WTC11 (cell line): Measurements from ENCODE around the gene SLC2A9. TPM values are rescaled to one million over a fixed set of nuclear protein-coding genes. Genes with fewer than 3 reads are reported as not detected.

Experiments
- ATAC-seq: fragments of 200-7000 bp; cut with Tn5 transposase; 2 replicates; pipeline ENCODE4 v1.10.0; 2021; ENCODE audit warnings: mild to moderate bottlenecking, moderate library complexity
- CTCF ChIA-PET: fragments of 300-600 bp; sonication (Branson Sonifier 250); formaldehyde crosslinking; loops from one replicate; lab custom pipeline; 2021; ENCODE audit warnings: antibody characterized with exemption; lab: Charles Lee
- POLR2A ChIA-PET: fragments of 350-600 bp; sonication (Branson Sonifier 250); formaldehyde crosslinking; loops from one replicate; lab custom pipeline; 2021; ENCODE audit warnings: antibody characterized with exemption; lab: Charles Lee
- DNase-seq: peaks from one replicate; pipeline ENCODE4 v3.0.0; 2021; ENCODE audit warnings: low spot score
- H3K27ac Mint-ChIP-seq: 2 replicates; pipeline ENCODE4 v1.8.0; 2021; ENCODE audit warnings: mixed read lengths
- H3K27me3 Mint-ChIP-seq: 2 replicates; pipeline ENCODE4 v1.8.0; 2021; ENCODE audit warnings: low read depth, mild to moderate bottlenecking, moderate library complexity, mixed read lengths
- H3K36me3 Mint-ChIP-seq: 2 replicates; pipeline ENCODE4 v1.8.0; 2021; ENCODE audit warnings: mixed read lengths
- H3K4me1 Mint-ChIP-seq: 2 replicates; pipeline ENCODE4 v1.8.0; 2022; ENCODE audit warnings: mixed read lengths
- H3K4me3 Mint-ChIP-seq: 2 replicates; pipeline ENCODE4 v1.8.0; 2021; ENCODE audit warnings: mild to moderate bottlenecking, moderate library complexity, mixed read lengths
- H3K9me3 Mint-ChIP-seq: 2 replicates; pipeline ENCODE4 v1.8.0; 2021; ENCODE audit warnings: mixed read lengths
- ATF2 ChIP-seq: sonication (generic); formaldehyde crosslinking; IDR thresholded peaks from 2 replicates; pipeline ENCODE4 v1.8.1; 2022; ENCODE audit warnings: low read depth, missing genetic modification reagents, borderline replicate concordance
- CBFB ChIP-seq: sonication (generic); formaldehyde crosslinking; IDR thresholded peaks from 2 replicates; pipeline ENCODE4 v1.8.1; 2022; ENCODE audit warnings: mild to moderate bottlenecking, low read depth, missing genetic modification reagents
- CTCF ChIP-seq: fragments of 200-600 bp; IDR thresholded peaks from 2 replicates; pipeline ENCODE4 v1.8.0; 2022; ENCODE audit warnings: antibody characterized with exemption
- E2F1 ChIP-seq: sonication (generic); formaldehyde crosslinking; IDR thresholded peaks from 2 replicates; pipeline ENCODE4 v1.8.0; 2022; ENCODE audit warnings: mild to moderate bottlenecking, missing genetic modification reagents
- GABPB1 ChIP-seq: sonication (generic); formaldehyde crosslinking; IDR thresholded peaks from 2 replicates; pipeline ENCODE4 v1.8.1; 2023; ENCODE audit warnings: mild to moderate bottlenecking, missing genetic modification reagents
- IRF2 ChIP-seq: sonication (generic); formaldehyde crosslinking; IDR thresholded peaks from 2 replicates; pipeline ENCODE4 v1.8.0; 2022; ENCODE audit warnings: low read depth, missing genetic modification reagents, borderline replicate concordance
- JAZF1 ChIP-seq: fragments of 250-450 bp; sonication (Bioruptor Pico); IDR thresholded peaks from 2 replicates; pipeline ENCODE4 v1.9.0; 2021; ENCODE audit warnings: moderate library complexity, mild to moderate bottlenecking, inconsistent platforms
- NR2C2 ChIP-seq: sonication (generic); formaldehyde crosslinking; IDR thresholded peaks from 2 replicates; pipeline ENCODE4 v1.8.0; 2022; ENCODE audit warnings: mild to moderate bottlenecking, missing genetic modification reagents
- RORB ChIP-seq: fragments of 250-450 bp; sonication (Bioruptor Pico); IDR thresholded peaks from 2 replicates; pipeline ENCODE4 v1.9.0; 2021; ENCODE audit warnings: mild to moderate bottlenecking
- ZNF121 ChIP-seq: sonication (generic); formaldehyde crosslinking; IDR thresholded peaks from 2 replicates; pipeline ENCODE4 v1.8.0; 2023; ENCODE audit warnings: missing genetic modification reagents
- ZNF317 ChIP-seq: sonication (generic); formaldehyde crosslinking; IDR thresholded peaks from 2 replicates; pipeline ENCODE4 v1.8.1; 2023; ENCODE audit warnings: low read depth, mild to moderate bottlenecking, moderate library complexity, missing genetic modification reagents, borderline replicate concordance
- ZNF416 ChIP-seq: fragments of 250-450 bp; sonication (Bioruptor Pico); IDR thresholded peaks from 2 replicates; pipeline ENCODE4 v1.9.0; 2021; ENCODE audit warnings: mild to moderate bottlenecking, inconsistent platforms
- ZNF512 ChIP-seq: sonication (generic); formaldehyde crosslinking; IDR thresholded peaks from 2 replicates; pipeline ENCODE4 v1.8.1; 2022; ENCODE audit warnings: missing genetic modification reagents, borderline replicate concordance
- total RNA-seq: library from RNA; stranded (reverse); gene quantifications from 3 replicates; pipeline ENCODE4 v1.2.3, GENCODE V29; 2021

Gene SLC2A9
- total RNA-seq, 1 experiment from 2014 or later: not detected

DNA sequence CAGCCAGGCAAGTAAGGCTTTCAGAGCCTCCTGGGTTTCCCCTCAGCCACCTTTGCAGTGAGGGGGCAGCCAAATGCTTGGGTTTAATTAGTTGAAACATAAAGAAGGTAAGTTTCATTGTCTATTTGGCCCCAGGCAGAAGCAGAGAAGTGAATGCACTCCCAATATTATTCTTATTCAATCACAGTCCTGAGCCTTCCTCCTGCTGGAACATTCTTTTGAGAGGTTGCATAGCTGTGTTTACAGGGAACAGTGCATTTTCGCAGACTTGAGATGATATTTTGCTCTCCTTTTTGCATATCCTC is 13.9 kb downstream of the SLC2A9 start:
- H3K4me1 Mint-ChIP-seq: peaks cover 11% of the 10 kb centered on the region
- DNase-seq (no peak), ATAC-seq (no peak)
- CTCF ChIA-PET: interaction anchor here (0.9 to 1.4 kb wide), 3 partner anchors 8 to 304 kb away, joined by 3 to 7 read pairs (median 7); no protein-coding TSS in a partner anchor
- no peak overlapping the region for H3K27ac Mint-ChIP-seq
- no peak overlapping the region for H3K4me3 Mint-ChIP-seq
- H3K36me3 Mint-ChIP-seq: no peaks in the 10 kb centered on the region
- H3K27me3 Mint-ChIP-seq: peaks cover 2% of the 10 kb centered on the region; the same call in 1 of the 2 replicates
- no peaks in the 10 kb centered on the region for H3K9me3 Mint-ChIP-seq
- TF ChIP-seq E2F1 (CRISPR knock-in tag) (no peak), ZNF317 (no peak), ZNF416 (CRISPR knock-in tag) (no peak), ATF2 (CRISPR knock-in tag) (no peak), JAZF1 (CRISPR knock-in tag) (no peak), CBFB (CRISPR knock-in tag) (no peak), IRF2 (no peak)
- POLR2A ChIA-PET: no interaction called here

- no peaks in the 10 kb centered on the region for H3K9me3 Mint-ChIP-seq
- CTCF ChIA-PET: interaction anchor here (0.9 to 1.4 kb wide), 3 partner anchors 8 to 303 kb away, joined by 3 to 7 read pairs (median 7); no protein-coding TSS in a partner anchor
- H3K4me1 Mint-ChIP-seq: peaks cover 11% of the 10 kb centered on the region
- H3K27me3 Mint-ChIP-seq: peaks cover 2% of the 10 kb centered on the region; the same call in 1 of the 2 replicates
- DNase-seq (no peak), ATAC-seq (peak; percentile 69)
- TF ChIP-seq ZNF512 (CRISPR knock-in tag) (no peak), ZNF121 (CRISPR knock-in tag) (no peak), NR2C2 (CRISPR knock-in tag) (no peak), CTCF (no peak), RORB (CRISPR knock-in tag) (no peak), JAZF1 (CRISPR knock-in tag) (no peak)
- no peaks in the 10 kb centered on the region for H3K36me3 Mint-ChIP-seq
- POLR2A ChIA-PET: no interaction called here
- no peak overlapping the region for H3K4me3 Mint-ChIP-seq
- H3K27ac Mint-ChIP-seq: no peak overlapping the region
Measured at GRCh38 chr4:10006601-10007435, 14.5 kb downstream of the SLC2A9 start.

DNA sequence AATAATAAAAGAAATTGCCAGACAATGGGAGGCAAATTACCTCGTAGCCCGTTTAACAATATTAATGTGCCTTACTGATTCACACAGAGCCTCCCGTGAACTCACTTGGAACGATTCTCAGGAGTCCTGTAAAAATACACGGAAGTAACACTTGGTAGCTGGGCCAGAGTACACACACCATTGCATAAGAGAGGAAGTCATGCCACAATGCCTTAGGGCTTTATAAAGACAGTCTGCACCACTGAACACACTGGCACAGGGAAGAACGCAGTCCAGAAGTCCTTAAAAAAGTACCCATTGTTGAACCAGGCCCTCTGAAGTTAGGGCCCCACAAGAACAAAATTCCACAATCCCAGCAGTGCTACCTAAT is 15.1 kb downstream of the SLC2A9 start:
- ATAC-seq: no peak
- POLR2A ChIA-PET: no interaction called here
- TF ChIP-seq GABPB1 (CRISPR knock-in tag) (peak; percentile 59), ZNF121 (CRISPR knock-in tag) (no peak)
- H3K4me1 Mint-ChIP-seq: peaks cover 11% of the 10 kb centered on the region
- CTCF ChIA-PET: interaction anchor here (0.9 kb wide), 1 partner anchor 9 kb away, joined by 7 read pairs; no protein-coding TSS in a partner anchor
- peaks cover 2% of the 10 kb centered on the region; the same call in 1 of the 2 replicates for H3K27me3 Mint-ChIP-seq
- H3K36me3 Mint-ChIP-seq: no peaks in the 10 kb centered on the region
- H3K27ac Mint-ChIP-seq: no peak overlapping the region
- no peak overlapping the region for H3K4me3 Mint-ChIP-seq
- H3K9me3 Mint-ChIP-seq: peaks cover 5% of the 10 kb centered on the region
- DNase-seq: no peak
